ENCODE data around the gene GET4.

DNA sequence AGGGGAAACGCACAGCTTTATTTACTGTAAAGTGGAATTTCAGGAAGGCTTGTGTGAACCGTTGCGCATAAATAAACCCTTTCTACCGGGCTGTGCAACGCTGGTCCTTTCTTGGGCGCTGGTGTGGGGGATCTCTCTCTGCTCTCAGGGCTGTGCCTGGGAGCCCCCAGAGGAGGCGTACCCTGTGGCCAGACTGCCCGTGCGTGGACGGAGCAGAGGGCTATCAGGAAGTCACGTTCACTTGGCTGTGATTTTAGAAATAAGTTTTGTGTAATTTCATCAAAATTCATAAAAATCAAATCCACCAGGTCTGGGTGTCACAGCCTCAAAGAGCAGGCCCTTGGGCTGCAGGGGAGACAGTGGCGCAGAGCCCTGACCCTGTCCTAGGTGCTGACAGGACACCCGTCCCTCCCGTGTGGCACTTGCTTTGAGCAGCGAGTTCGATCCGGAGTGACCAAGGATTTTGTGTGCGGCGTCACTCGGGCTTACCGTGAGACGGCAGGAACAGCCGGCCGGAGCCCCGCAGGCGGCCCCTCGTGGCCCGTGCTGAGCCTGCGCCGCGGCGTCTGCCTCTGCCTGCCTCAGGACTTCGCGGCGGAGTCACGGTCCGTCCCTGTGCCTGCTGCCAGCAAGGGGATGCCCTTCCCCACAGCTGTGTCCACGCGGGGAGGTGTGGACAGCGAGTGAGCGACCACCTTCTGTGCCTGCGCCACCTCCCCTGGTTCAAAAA is 20.2 kb downstream of the GET4 start:
- TF ChIP-seq, protein P1, sequence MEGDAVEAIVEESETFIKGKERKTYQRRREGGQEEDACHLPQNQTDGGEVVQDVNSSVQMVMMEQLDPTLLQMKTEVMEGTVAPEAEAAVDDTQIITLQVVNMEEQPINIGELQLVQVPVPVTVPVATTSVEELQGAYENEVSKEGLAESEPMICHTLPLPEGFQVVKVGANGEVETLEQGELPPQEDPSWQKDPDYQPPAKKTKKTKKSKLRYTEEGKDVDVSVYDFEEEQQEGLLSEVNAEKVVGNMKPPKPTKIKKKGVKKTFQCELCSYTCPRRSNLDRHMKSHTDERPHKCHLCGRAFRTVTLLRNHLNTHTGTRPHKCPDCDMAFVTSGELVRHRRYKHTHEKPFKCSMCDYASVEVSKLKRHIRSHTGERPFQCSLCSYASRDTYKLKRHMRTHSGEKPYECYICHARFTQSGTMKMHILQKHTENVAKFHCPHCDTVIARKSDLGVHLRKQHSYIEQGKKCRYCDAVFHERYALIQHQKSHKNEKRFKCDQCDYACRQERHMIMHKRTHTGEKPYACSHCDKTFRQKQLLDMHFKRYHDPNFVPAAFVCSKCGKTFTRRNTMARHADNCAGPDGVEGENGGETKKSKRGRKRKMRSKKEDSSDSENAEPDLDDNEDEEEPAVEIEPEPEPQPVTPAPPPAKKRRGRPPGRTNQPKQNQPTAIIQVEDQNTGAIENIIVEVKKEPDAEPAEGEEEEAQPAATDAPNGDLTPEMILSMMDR (IDR thresholded peaks at IDR 0.05): no peak
- TF ChIP-seq POLR2A (IDR thresholded peaks at IDR 0.05): no peak

All from body of pancreas (tissue), 4 donors.